Activated naive CD4-positive, alpha-beta T cell treated with anti-CD3 and anti-CD28 coated beads, Interleukin-2, amount 50 U/mL, for 16 hours (primary cell): ENCODE results near the gene GAREM2.
"Not testable (repeated sequence)": the region's sequence is repeated elsewhere in the genome, so short reads cannot be mapped to it uniquely, and the experiment has no call there.

ENCODE experiments used
- DNase-seq: peaks from one replicate; pipeline ENCODE4 v3.0.0-alpha.2; 2020

The GAREM2 gene

GRCh38 chr2:26172871-26173775 is at the start of gene GAREM2:
Gene GAREM2, plus strand, starts transcription at chr2:26173088. Its CDS starts 133 bp downstream, at chr2:26173221.
- no peak for DNase-seq

- no peak for DNase-seq
Observed at GRCh38 chr2:26123426-26123825, 49.5 kb upstream of the GAREM2 start.

DNA sequence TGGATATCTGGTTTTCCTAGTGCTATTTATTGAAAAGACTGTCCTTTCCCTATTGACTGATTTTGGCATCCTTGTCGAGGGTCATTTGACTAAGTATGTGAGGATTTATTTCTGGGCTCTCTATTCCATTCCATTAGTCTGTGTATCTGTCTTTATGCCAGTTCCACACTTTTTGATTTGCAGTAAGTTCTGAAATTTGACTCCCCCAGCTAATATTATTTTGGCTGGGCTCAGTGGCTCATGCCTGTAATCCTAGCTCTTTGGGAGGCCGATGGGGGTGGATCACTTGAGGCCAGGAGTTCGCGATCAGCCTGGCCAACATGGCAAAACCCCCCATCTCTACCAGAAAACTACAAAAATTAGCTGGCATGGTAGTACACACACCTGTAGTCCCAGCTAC is 46.8 kb upstream of the GAREM2 start:
- DNase-seq, result no peak

DNA sequence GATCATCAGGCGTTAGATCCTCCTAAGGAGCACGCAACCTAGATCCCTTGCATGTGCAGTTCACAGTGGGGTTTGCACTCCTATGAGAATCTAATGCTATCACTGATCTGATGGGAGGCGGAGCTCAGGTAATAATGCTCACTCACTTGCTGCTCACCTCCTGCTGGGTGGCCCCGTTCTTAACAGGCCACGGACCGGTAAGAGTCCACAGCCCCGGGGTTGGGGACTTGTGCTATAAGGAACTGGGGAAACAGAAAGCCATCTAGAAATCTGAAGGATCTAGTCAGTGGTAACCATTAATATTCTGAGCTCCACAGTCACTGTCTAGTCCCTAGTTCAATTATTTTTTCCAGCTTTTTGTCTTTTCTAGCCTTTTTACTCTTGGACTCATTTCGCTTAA is 44.7 kb upstream of the GAREM2 start:
- DNase-seq, result no peak

DNA sequence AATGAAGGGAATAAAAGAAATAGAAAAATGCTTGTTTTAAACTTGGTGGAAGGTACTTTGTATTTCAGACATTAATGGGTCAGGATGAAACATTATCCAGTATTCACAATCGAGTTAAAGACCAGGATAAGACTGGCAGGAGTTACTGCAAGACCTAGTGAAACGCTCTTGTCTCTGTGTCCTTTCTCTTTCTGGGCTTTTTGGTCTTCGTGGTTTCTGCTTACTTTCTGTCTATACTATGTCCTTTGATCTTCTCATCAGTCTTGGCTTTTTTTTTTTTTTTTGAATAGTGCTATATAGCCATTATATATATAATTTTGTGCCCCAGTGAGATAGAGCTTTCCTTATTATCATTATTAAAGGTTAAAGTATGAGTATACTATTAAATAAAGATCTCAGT is 42.1 kb upstream of the GAREM2 start:
- no peak for DNase-seq

GRCh38 chr2:26136451-26136850 is 36.4 kb upstream of the GAREM2 start:
- DNase-seq, result no peak

GRCh38 chr2:26139269-26140183 is 33.4 kb upstream of the GAREM2 start:
- no peak for DNase-seq

- no peak for DNase-seq
Observed at GRCh38 chr2:26141145-26141769, 31.6 kb upstream of the GAREM2 start.

GRCh38 chr2:26144031-26144430 is 28.9 kb upstream of the GAREM2 start:
- no peak for DNase-seq

GRCh38 chr2:26144953-26145680 is 27.8 kb upstream of the GAREM2 start:
- DNase-seq, result peak; percentile 65

GRCh38 chr2:26148501-26148900 is 24.4 kb upstream of the GAREM2 start:
- no peak for DNase-seq

GRCh38 chr2:26150243-26150642 is 22.6 kb upstream of the GAREM2 start:
- no peak for DNase-seq

- no peak for DNase-seq
Observed at GRCh38 chr2:26157580-26157979, 15.3 kb upstream of the GAREM2 start.

GRCh38 chr2:26161926-26162325 is 11.0 kb upstream of the GAREM2 start:
- no peak for DNase-seq

DNA sequence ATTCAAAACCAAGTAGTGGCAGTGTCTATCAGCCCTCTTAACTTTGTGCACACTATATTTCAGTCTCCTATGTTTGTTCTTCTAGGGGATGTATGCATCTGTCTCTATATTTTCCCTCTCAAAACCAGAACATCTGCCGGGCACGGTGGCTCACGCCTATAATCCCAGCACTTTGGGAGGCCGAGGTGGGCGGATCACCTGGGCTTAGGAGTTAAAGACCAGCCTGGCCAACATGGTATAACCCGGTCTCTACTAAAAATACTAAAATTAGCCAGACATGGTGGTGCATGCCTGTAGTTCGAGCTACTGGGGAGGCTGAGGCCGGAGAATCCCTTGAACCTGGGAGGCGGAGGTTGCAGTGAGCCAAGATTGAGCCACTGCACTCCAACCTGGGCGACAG is 9.9 kb upstream of the GAREM2 start:
- no peak for DNase-seq

DNA sequence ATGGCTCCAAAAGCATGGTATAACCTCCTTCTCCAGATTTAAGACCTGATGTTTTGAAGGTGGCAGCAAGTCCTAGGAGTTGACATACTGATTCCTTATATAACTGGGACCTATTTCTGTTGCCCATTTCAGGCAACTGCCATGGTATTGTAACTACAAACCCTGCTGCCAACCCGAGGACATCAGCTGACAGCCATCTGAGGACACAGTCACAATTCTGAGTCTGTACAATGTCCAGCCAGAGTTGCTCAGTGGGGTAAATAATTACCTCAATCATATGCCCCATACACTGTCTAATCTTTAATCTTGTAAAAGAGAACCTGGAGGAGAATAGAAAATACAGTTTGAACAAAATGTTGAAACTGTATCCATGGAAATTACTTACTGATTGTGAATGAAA is 8.7 kb upstream of the GAREM2 start:
- no peak for DNase-seq

- no peak for DNase-seq
Observed at GRCh38 chr2:26164641-26165211, 8.2 kb upstream of the GAREM2 start.

GRCh38 chr2:26165403-26165802 is 7.5 kb upstream of the GAREM2 start:
- DNase-seq, result no peak

DNA sequence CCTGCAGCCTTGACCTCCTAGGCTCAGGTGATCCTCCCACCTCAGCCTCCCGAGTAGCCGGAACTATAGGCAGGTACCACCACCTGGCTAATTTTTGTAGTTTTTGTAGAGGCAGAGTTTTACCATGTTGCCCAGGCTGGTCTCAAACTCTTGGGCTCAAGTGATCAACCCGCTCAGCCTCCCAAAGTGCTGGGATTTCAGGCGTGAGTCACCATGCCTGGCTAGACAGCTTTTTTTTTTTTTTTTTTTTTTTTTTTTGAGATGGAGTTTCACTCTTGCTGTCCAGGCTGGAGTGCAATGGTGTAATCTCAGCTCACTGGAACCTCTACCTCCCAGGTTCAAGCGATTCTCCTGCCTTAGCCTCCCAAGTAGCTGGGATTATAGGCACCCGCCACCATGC is 6.3 kb upstream of the GAREM2 start:
- not testable (repeated sequence) for DNase-seq

- no peak for DNase-seq
Observed at GRCh38 chr2:26168785-26169184, 4.1 kb upstream of the GAREM2 start.

DNA sequence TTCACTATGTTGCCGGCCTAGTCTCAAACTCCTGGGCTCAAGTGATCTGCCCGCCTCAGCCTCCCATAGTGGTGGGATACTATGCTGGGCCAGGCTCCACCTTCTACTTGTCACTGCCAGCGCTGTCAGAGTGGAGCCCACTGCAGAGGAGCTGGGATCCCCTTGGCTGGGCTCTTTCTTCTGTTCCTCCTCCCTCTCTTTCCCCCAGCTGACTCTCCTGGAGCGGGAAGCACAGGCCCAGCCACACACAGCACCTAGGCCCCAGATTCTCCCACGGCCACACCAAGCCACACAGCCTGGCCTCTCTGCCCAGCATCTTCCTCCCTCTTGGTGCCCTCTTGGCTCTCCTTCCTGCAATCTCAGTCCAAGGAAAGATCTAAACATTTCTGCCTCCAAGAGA is 3.7 kb upstream of the GAREM2 start:
- no peak for DNase-seq
